HepG2 (cell line): ENCODE measurements around the gene CEP43. TPM values are rescaled to one million over a fixed set of nuclear protein-coding genes. Genes with fewer than 3 reads are reported as not detected.

ENCODE experiments used
- ATAC-seq: fragments of 200-7000 bp; cut with Tn5 transposase; 3 replicates; pipeline ENCODE4 v1.9.1; 2020; ENCODE audit warnings: mild to moderate bottlenecking, moderate library complexity
- BruUV-seq: library from RNA; stranded (reverse); fragments of 400-500 nt; replicated peaks from 2 replicates; lab custom pipeline; 2021; lab: Mats Ljungman, UMichigan
- CTCF ChIA-PET: fragments of 300-600 bp; formaldehyde crosslinking; extraction: SDS; loops from one replicate; lab custom pipeline; 2021; ENCODE audit warnings: low total read pairs, inconsistent platforms, low intra/inter-chr PET ratio; lab: Yijun Ruan, JAX
- POLR2A ChIA-PET: fragments of 350-600 bp; sonication (Branson Sonifier 250); formaldehyde crosslinking; loops from one replicate; lab custom pipeline; 2020; ENCODE audit warnings: antibody characterized with exemption, inconsistent platforms; lab: Yijun Ruan, JAX
- DNase-seq: peaks from one replicate; pipeline ENCODE4 v3.0.0-alpha.2; 2015; ENCODE audit warnings: low spot score
- FAIRE-seq: peaks from 3 replicates; lab custom pipeline; 2011; peaks lifted over from hg19 to GRCh38; lab: Jason Lieb, UNC
- H2AFZ ChIP-seq: one replicate; pipeline ENCODE4 v1.6.1; 2011; ENCODE audit warnings: low read length, inconsistent platforms
- H3K27ac ChIP-seq: fragments of 300-600 bp; 3 replicates; pipeline ENCODE4 v1.8.0; 2011; ENCODE audit warnings: mixed run types, mild to moderate bottlenecking, mixed read lengths, low read length, inconsistent platforms; ENCODE audit not compliant: insufficient read depth; ENCODE audit errors: extremely low read length
- H3K27me3 ChIP-seq, 2 experiments: fragments of 200-600 bp in 1 of 2; 2 replicates in 1 of 2; 3 replicates in 1 of 2; pipeline versions ENCODE4 v1.6.0 to v1.8.0; 2011; ENCODE audit warnings: low read length in 2 of 2, mild to moderate bottlenecking in 2 of 2, moderate library complexity in 2 of 2, inconsistent platforms in 1 of 2; ENCODE audit not compliant: insufficient read depth in 2 of 2, control insufficient read depth in 1 of 2
- H3K36me3 ChIP-seq, 2 experiments: fragments of 200-600 bp in 1 of 2; replicated peaks in 1 of 2; 2 replicates in 1 of 2; 3 replicates in 1 of 2; pipeline versions ENCODE4 v1.5.1 to v1.8.0; 2011; ENCODE audit warnings: low read length in 2 of 2, inconsistent platforms in 1 of 2; ENCODE audit not compliant: insufficient read depth in 2 of 2, control insufficient read depth in 1 of 2
- H3K4me1 ChIP-seq: 2 replicates; pipeline ENCODE4 v1.5.1; 2012; ENCODE audit warnings: low read length, inconsistent platforms; ENCODE audit not compliant: insufficient read depth
- H3K4me2 ChIP-seq: 2 replicates; pipeline ENCODE4 v1.6.0; 2011; ENCODE audit warnings: low read depth, low read length, inconsistent platforms
- H3K4me3 ChIP-seq, 3 experiments: fragments of 200-600 bp in 1 of 3; sonication (generic), shearing (Covaris generic) in 1 of 3; replicated peaks in 1 of 3; 2 replicates each; pipeline ENCODE4 v1.5.1; 2011 to 2016; ENCODE audit warnings: low read length in 3 of 3, inconsistent platforms in 2 of 3, low read depth in 2 of 3, mild to moderate bottlenecking in 2 of 3, control low read depth in 1 of 3, mixed read lengths in 1 of 3; ENCODE audit not compliant: insufficient read depth in 1 of 3
- H3K79me2 ChIP-seq: one replicate; pipeline ENCODE4 v1.6.1; 2011; ENCODE audit warnings: low read length, inconsistent platforms; ENCODE audit not compliant: insufficient read depth
- H3K9ac ChIP-seq: 2 replicates; pipeline ENCODE4 v1.6.0; 2011; ENCODE audit warnings: mild to moderate bottlenecking, low read depth, low read length, inconsistent platforms; ENCODE audit not compliant: insufficient read depth
- H3K9me3 ChIP-seq: 2 replicates; pipeline ENCODE4 v1.5.1; 2012; ENCODE audit warnings: mild to moderate bottlenecking, low read length
- H4K20me1 ChIP-seq: 2 replicates; pipeline ENCODE4 v1.6.0; 2011; ENCODE audit warnings: inconsistent platforms, mild to moderate bottlenecking, low read length, moderate library complexity; ENCODE audit not compliant: insufficient read depth
- CHCHD3 ChIP-seq: sonication (generic); formaldehyde crosslinking; IDR thresholded peaks from 2 replicates; pipeline ENCODE4 v1.8.0; 2022; ENCODE audit warnings: mild to moderate bottlenecking, missing genetic modification reagents, moderate library complexity
- DPF2 ChIP-seq: sonication (generic); formaldehyde crosslinking; IDR thresholded peaks from 2 replicates; pipeline ENCODE4 v1.4.0; 2020; ENCODE audit warnings: mild to moderate bottlenecking, low read depth, missing genetic modification reagents, borderline replicate concordance
- GFI1 ChIP-seq: sonication (generic); formaldehyde crosslinking; IDR thresholded peaks from 2 replicates; pipeline ENCODE4 v1.5.0; 2020; ENCODE audit warnings: missing genetic modification reagents, mild to moderate bottlenecking, borderline replicate concordance
- ZNF12 ChIP-seq: sonication (generic); formaldehyde crosslinking; IDR thresholded peaks from 2 replicates; pipeline ENCODE4 v1.5.0; 2020; ENCODE audit warnings: missing genetic modification reagents
- ZNF350 ChIP-seq: sonication (generic); formaldehyde crosslinking; IDR thresholded peaks from 2 replicates; pipeline ENCODE4 v1.4.0; 2020; ENCODE audit warnings: mild to moderate bottlenecking, low read depth, missing genetic modification reagents, borderline replicate concordance
- ZNF598 ChIP-seq: sonication (generic); formaldehyde crosslinking; IDR thresholded peaks from 2 replicates; pipeline ENCODE4 v1.5.1; 2020; ENCODE audit warnings: mild to moderate bottlenecking, missing genetic modification reagents, borderline replicate concordance
- ZNF652 ChIP-seq: IDR thresholded peaks from 2 replicates; pipeline ENCODE4 v1.6.1; 2016; ENCODE audit warnings: low read depth, borderline replicate concordance
- ZNF788 ChIP-seq: sonication (generic); formaldehyde crosslinking; IDR thresholded peaks from 2 replicates; pipeline ENCODE4 v1.5.0; 2020; ENCODE audit warnings: mild to moderate bottlenecking, missing genetic modification reagents, borderline replicate concordance
- ZSCAN9 ChIP-seq: IDR thresholded peaks from 2 replicates; pipeline ENCODE4 v1.6.1; 2016; ENCODE audit warnings: borderline replicate concordance
- WGBS: methylation state at CpG from one replicate; pipeline ENCODE4 v1.1.6; 2017; ENCODE audit warnings: low lambda C conversion rate; 5-methylcytosine and 5-hydroxymethylcytosine counted together
- in situ Hi-C: cut with HindIII; loops from 2 replicates; pipeline ENCODE4 v1.10.0; 2017; ENCODE audit warnings: low pct_unique_long_range_greater_than_20kb; ENCODE audit not compliant: extremely low pct_ligation_motif_present
- intact Hi-C: fragments of 100-400 bp; cut with micrococcal nuclease; formaldehyde crosslinking; loops from one replicate; pipeline ENCODE4 v1.10.0; 2022; ENCODE audit not compliant: unreplicated experiment
- polyA plus RNA-seq, 8 experiments: library from polyadenylated mRNA; depleted of rRNA in 3 of 8; stranded (reverse) in 7 of 8; unstranded in 1 of 8; fragments of >200 nt; fragmentation: Illumina TruSeq in 4 of 8; extraction: Trizol in 4 of 8; gene quantifications; 2 replicates each; pipeline versions ENCODE4 v1.2.1 to v1.2.3, GENCODE V29; 2011 to 2016; ENCODE audit warnings: low read depth in 4 of 8, missing spikeins in 1 of 8, mixed read lengths in 1 of 8; ENCODE audit not compliant: insufficient read depth in 1 of 8
- total RNA-seq, 5 experiments: library from RNA; depleted of rRNA; stranded (reverse); fragments of >200 nt; fragmentation: Illumina TruSeq; extraction: Trizol; gene quantifications; 2 replicates each; pipeline ENCODE4 v1.2.3, GENCODE V29; 2016; ENCODE audit warnings: low read depth in 1 of 5
- TF ChIP-seq, protein P1 (sequence below), 2 experiments: sonication (generic) in 1 of 2; formaldehyde crosslinking in 1 of 2; IDR thresholded peaks; 2 replicates each; pipeline versions ENCODE4 v1.5.1 to v1.6.1; 2011 to 2020; ENCODE audit warnings: borderline replicate concordance in 1 of 2, low read depth in 1 of 2, low read length in 1 of 2, mild to moderate bottlenecking in 1 of 2, missing genetic modification reagents in 1 of 2, moderate library complexity in 1 of 2
- TF ChIP-seq, protein P2 (sequence below): sonication (generic); formaldehyde crosslinking; IDR thresholded peaks from 2 replicates; pipeline ENCODE4 v1.8.0; 2022; ENCODE audit warnings: mild to moderate bottlenecking, missing genetic modification reagents

Gene CEP43
- total and polyA plus RNA-seq, 2 of the 13 experiments (the other 11 are each of a cell fraction or from before 2014, with no cell fraction given) = 29.3 to 73.9 TPM

DNA sequence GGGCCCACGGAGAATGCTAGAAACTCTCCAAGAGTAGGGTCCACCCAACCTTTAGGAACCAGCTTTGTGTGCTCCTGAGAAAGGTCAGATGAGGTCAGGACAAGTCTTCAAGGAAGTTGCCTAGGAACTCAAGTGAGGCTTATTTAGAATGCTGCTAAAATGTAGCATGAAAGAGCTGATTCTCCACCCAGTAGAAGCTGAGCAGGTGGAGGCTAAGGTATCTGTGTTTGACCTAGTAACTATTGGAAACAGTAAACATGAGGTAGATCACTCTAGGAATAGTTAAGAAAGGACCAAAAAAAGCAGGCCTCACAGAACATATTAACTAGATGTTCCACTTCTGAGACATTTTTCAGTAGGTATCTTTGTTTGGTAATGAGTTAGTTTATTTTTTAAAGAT lies 13.9 kb downstream of the CEP43 start:
- peaks cover 2% of the 10 kb centered on the region for H3K4me1 ChIP-seq
- no peak overlapping the region for H3K27ac ChIP-seq
- no peaks in the 10 kb centered on the region for H4K20me1 ChIP-seq
- intact Hi-C loops = no loop called here
- no peak overlapping the region for H3K9ac ChIP-seq
- WGBS = 95% methylated on average over 1 of the region's 1 CpG
- no peak overlapping the region for H2AFZ ChIP-seq
- H3K4me2 ChIP-seq = no peak overlapping the region
- ATAC-seq (no peak), DNase-seq (no peak), FAIRE-seq (no peak)
- in situ Hi-C loops = loop anchor here (25.0 kb wide), 1 partner anchor 124 kb away; no protein-coding TSS in a partner anchor
- no peak overlapping the region for H3K4me3 ChIP-seq
- no TSS peak for BruUV-seq
- ChIA-PET CTCF (no interaction called here), POLR2A (no interaction called here)
- no peaks in the 10 kb centered on the region for H3K27me3 ChIP-seq
- peaks cover 21 to 76% of the 10 kb centered on the region in 2 experiments for H3K36me3 ChIP-seq
- H3K9me3 ChIP-seq = no peaks in the 10 kb centered on the region
- TF ChIP-seq CHCHD3 (CRISPR knock-in tag) (no peak), ZNF598 (no peak), ZNF350 (CRISPR knock-in tag) (no peak), DPF2 (CRISPR knock-in tag) (no peak), ZNF12 (CRISPR knock-in tag) (no peak), GFI1 (CRISPR knock-in tag) (no peak), ZSCAN9 (CRISPR knock-in tag) (no peak), ZNF788 (no peak), ZNF652 (CRISPR knock-in tag) (no peak)
- TF ChIP-seq, protein P1, sequence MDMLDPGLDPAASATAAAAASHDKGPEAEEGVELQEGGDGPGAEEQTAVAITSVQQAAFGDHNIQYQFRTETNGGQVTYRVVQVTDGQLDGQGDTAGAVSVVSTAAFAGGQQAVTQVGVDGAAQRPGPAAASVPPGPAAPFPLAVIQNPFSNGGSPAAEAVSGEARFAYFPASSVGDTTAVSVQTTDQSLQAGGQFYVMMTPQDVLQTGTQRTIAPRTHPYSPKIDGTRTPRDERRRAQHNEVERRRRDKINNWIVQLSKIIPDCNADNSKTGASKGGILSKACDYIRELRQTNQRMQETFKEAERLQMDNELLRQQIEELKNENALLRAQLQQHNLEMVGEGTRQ (IDR thresholded peaks at IDR 0.05; ENCODE audit: low read depth, low read length) = no peak
- TF ChIP-seq, protein P1 (CRISPR knock-in tag; IDR thresholded peaks at IDR 0.05; ENCODE audit: borderline replicate concordance) = no peak
- TF ChIP-seq, protein P2, sequence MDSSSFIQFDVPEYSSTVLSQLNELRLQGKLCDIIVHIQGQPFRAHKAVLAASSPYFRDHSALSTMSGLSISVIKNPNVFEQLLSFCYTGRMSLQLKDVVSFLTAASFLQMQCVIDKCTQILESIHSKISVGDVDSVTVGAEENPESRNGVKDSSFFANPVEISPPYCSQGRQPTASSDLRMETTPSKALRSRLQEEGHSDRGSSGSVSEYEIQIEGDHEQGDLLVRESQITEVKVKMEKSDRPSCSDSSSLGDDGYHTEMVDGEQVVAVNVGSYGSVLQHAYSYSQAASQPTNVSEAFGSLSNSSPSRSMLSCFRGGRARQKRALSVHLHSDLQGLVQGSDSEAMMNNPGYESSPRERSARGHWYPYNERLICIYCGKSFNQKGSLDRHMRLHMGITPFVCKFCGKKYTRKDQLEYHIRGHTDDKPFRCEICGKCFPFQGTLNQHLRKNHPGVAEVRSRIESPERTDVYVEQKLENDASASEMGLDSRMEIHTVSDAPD (CRISPR knock-in tag) = no peak
- peaks cover 2% of the 10 kb centered on the region for H3K79me2 ChIP-seq
